ENCODE data around the gene TJP2.

TJP2 gene

GRCh38 chr9:69136185-69136584, 37.9 kb upstream of the TJP2 start:
- no peak for TF ChIP-seq CTCF (IDR thresholded peaks at IDR 0.05; ENCODE audit: low read depth, low read length)

GRCh38 chr9:69136779-69137178, 37.3 kb upstream of the TJP2 start:
- Histone ChIP-seq H3K27ac (no peak overlapping the region), H3K36me3 (no peaks in the 10 kb centered on the region), H3K4me3 (ENCODE audit: low read depth, low read length) (no peak overlapping the region), H3K9me3 (ENCODE audit: severe bottlenecking) (no peaks in the 10 kb centered on the region), H3K27me3 (ENCODE audit: insufficient read depth, low read depth, severe bottlenecking) (no peaks in the 10 kb centered on the region)
- no peak for TF ChIP-seq CTCF (IDR thresholded peaks at IDR 0.05; ENCODE audit: low read depth, low read length)
- no peak for DNase-seq

More at GRCh38 chr9:69136185-69136584, 37.9 kb upstream of the TJP2 start:
- H3K4me3 ChIP-seq (ENCODE audit: low read depth, low read length), result no peak overlapping the region
- no peak for DNase-seq
- no peaks in the 10 kb centered on the region for H3K36me3 ChIP-seq
- no peaks in the 10 kb centered on the region for H3K27me3 ChIP-seq (ENCODE audit: insufficient read depth, low read depth, severe bottlenecking)
- H3K9me3 ChIP-seq (ENCODE audit: severe bottlenecking), result no peaks in the 10 kb centered on the region
- no peak overlapping the region for H3K27ac ChIP-seq

- DNase-seq, result no peak
- H3K27ac ChIP-seq, result no peak overlapping the region
- no peaks in the 10 kb centered on the region for H3K9me3 ChIP-seq (ENCODE audit: severe bottlenecking)
- no peaks in the 10 kb centered on the region for H3K36me3 ChIP-seq
- H3K27me3 ChIP-seq (ENCODE audit: insufficient read depth, low read depth, severe bottlenecking), result no peaks in the 10 kb centered on the region
- no peak overlapping the region for H3K4me3 ChIP-seq (ENCODE audit: low read depth, low read length)
- no peak for TF ChIP-seq CTCF (IDR thresholded peaks at IDR 0.05; ENCODE audit: low read depth, low read length)
Observed at GRCh38 chr9:69137311-69137710, 36.8 kb upstream of the TJP2 start.

GRCh38 chr9:69139596-69139995, 34.5 kb upstream of the TJP2 start:
- Histone ChIP-seq H3K27me3 (ENCODE audit: insufficient read depth, low read depth, severe bottlenecking) (no peaks in the 10 kb centered on the region), H3K9me3 (ENCODE audit: severe bottlenecking) (no peaks in the 10 kb centered on the region), H3K4me3 (ENCODE audit: low read depth, low read length) (no peak overlapping the region), H3K27ac (no peak overlapping the region), H3K36me3 (no peaks in the 10 kb centered on the region)
- DNase-seq, result no peak
- TF ChIP-seq CTCF (IDR thresholded peaks at IDR 0.05; ENCODE audit: low read depth, low read length), result no peak

GRCh38 chr9:69140123-69140735, 33.8 kb upstream of the TJP2 start:
- Histone ChIP-seq H3K27ac (no peak overlapping the region), H3K36me3 (no peaks in the 10 kb centered on the region), H3K27me3 (ENCODE audit: insufficient read depth, low read depth, severe bottlenecking) (no peaks in the 10 kb centered on the region), H3K4me3 (ENCODE audit: low read depth, low read length) (no peak overlapping the region), H3K9me3 (ENCODE audit: severe bottlenecking) (no peaks in the 10 kb centered on the region)
- TF ChIP-seq CTCF (IDR thresholded peaks at IDR 0.05; ENCODE audit: low read depth, low read length), result no peak
- DNase-seq, result no peak

- H3K27ac ChIP-seq, result no peak overlapping the region
- no peaks in the 10 kb centered on the region for H3K27me3 ChIP-seq (ENCODE audit: insufficient read depth, low read depth, severe bottlenecking)
- no peak for TF ChIP-seq CTCF (IDR thresholded peaks at IDR 0.05; ENCODE audit: low read depth, low read length)
- no peak for DNase-seq
- H3K36me3 ChIP-seq, result no peaks in the 10 kb centered on the region
- no peak overlapping the region for H3K4me3 ChIP-seq (ENCODE audit: low read depth, low read length)
- no peaks in the 10 kb centered on the region for H3K9me3 ChIP-seq (ENCODE audit: severe bottlenecking)
Observed at GRCh38 chr9:69141851-69142250, 32.2 kb upstream of the TJP2 start.

Data from WERI-Rb-1 (cell line).